AG10803 (cell line): ENCODE data around the gene DCLK2.
"Not testable (repeated sequence)": the region's sequence is repeated elsewhere in the genome, so short reads cannot be mapped to it uniquely, and the experiment has no call there.

Experiments
- DNase-seq: peaks from one replicate; pipeline ENCODE4 v3.0.0; 2010; ENCODE audit warnings: low read depth
- H3K4me3 ChIP-seq: 2 replicates; pipeline ENCODE4 v1.5.1; 2011; ENCODE audit warnings: mild to moderate bottlenecking, low read length, control low read depth
- TF ChIP-seq, protein P1 (sequence below): conservative IDR thresholded peaks from 2 replicates; pipeline ENCODE4 v1.5.1; 2011; ENCODE audit warnings: mild to moderate bottlenecking, low read length, control low read depth, inconsistent platforms

The DCLK2 gene

DNA sequence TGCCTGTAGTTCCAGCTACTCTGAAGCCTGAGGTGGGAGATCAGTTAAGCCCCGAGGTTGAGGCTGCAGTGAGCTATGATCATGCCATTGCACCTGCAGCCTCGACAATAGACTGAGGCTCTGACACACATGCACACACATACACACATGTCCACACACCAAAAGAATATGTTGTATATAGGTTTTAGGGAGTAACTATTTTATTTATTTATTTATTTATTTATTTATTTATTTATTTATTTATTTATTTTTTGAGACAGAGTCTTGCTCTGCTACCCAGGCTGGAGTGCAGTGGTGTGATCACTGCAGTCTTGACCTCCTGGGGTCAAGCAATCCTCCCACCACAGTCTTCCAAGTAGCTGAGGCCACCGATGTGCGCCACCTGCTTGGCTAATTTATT lies 78.3 kb downstream of the DCLK2 start:
- DNase-seq: no peak
- no peak overlapping the region for H3K4me3 ChIP-seq
- TF ChIP-seq, protein P1, sequence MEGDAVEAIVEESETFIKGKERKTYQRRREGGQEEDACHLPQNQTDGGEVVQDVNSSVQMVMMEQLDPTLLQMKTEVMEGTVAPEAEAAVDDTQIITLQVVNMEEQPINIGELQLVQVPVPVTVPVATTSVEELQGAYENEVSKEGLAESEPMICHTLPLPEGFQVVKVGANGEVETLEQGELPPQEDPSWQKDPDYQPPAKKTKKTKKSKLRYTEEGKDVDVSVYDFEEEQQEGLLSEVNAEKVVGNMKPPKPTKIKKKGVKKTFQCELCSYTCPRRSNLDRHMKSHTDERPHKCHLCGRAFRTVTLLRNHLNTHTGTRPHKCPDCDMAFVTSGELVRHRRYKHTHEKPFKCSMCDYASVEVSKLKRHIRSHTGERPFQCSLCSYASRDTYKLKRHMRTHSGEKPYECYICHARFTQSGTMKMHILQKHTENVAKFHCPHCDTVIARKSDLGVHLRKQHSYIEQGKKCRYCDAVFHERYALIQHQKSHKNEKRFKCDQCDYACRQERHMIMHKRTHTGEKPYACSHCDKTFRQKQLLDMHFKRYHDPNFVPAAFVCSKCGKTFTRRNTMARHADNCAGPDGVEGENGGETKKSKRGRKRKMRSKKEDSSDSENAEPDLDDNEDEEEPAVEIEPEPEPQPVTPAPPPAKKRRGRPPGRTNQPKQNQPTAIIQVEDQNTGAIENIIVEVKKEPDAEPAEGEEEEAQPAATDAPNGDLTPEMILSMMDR: no peak

DNA sequence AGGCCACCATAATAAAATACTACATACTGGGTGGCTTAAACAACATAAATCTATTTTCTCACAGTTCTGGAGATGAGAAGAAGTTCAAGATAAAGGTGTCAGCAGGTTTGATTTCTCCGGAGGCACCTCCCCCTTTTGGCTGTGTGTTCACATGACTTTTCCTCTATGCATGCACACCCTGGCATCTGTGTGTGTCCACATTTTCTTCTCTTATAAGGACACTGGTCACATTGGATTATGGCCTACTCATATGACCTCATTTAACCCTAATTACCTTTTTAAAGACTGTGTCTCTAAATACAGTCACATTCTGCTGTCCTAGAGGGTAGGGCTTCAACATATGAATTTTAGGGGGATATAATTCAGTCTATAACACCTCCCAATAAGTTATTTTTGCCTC lies 79.8 kb downstream of the DCLK2 start:
- H3K4me3 ChIP-seq: no peak overlapping the region
- no peak for DNase-seq
- TF ChIP-seq, protein P1: no peak

DNA sequence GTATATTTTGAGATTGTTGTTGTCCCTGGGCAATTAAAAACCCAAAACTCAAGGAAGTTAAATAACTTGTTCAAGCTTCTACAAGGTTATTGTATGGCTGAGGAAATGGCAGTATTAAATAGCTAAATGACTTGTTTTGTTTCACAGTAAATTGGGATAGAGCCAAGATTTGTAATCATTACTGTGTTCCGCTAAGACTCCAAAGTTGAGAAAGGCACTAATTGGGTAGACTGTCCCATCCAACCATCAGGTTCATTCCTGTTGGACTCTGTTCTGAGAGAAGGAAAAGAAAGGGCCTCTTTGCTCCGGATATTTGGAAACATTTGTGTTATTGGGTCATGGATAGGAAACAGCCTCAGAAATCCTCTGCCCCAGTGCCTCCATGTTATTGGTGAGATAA lies 82.2 kb downstream of the DCLK2 start:
- no peak overlapping the region for H3K4me3 ChIP-seq
- no peak for DNase-seq
- TF ChIP-seq, protein P1: no peak

GRCh38 chr4:150161109-150161508 lies 82.9 kb downstream of the DCLK2 start:
- no peak for DNase-seq
- TF ChIP-seq, protein P1: no peak
- no peak overlapping the region for H3K4me3 ChIP-seq

DNA sequence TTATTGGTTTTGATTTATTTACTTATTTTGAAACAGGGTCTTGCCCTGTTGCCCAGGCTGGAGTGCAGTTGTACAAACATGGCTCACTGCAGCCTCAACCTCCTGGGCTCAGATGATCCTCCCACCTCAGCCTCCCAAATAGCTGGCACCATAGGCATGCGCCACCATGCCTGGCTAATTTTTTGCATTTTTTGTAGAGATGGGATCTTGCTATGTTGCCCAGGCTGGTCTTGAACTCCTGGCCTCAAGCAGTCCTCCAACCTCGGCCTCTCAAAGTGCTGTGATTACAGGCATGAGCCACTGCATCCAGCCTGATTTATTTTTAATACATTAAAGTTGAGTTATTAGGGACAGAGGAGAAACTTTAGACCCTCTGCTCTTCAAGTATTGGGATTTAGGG lies 83.8 kb downstream of the DCLK2 start:
- DNase-seq: not testable (repeated sequence)

DNA sequence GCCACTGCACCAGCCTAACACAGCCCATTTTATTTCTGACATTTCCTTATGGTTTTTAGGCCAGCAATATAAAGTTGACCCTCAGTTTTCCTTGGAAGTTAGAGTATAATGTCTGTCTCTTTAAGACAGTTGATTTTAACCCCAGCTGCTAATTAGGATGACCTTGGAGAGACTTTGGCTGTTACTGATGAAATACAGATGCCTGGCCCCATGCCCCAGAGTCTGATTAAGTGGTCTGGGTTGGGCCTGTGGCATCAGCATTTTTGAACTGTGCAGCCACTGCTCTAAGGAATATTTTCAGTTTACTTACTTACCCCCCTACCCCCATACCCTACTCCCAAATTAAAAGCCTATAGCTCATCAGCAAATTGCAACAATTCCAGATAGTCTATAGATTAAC lies 85.8 kb downstream of the DCLK2 start:
- DNase-seq: peak; percentile 70
- TF ChIP-seq, protein P1: no peak
- no peak overlapping the region for H3K4me3 ChIP-seq

More for the DNA sequence above, 83.8 kb downstream of the DCLK2 start:
- not testable (repeated sequence) for H3K4me3 ChIP-seq

- no peak overlapping the region for H3K4me3 ChIP-seq
- TF ChIP-seq, protein P1: no peak
- no peak for DNase-seq
Measured at GRCh38 chr4:150164956-150165629, 86.8 kb downstream of the DCLK2 start.
